T-cell (primary cell): Measurements from ENCODE around the gene MLXIP. TPM values are rescaled to one million over a fixed set of nuclear protein-coding genes. Genes with fewer than 3 reads are reported as not detected.

ENCODE experiments used
- ATAC-seq, 4 experiments: fragments of 200-7000 bp in 3 of 4; fragments of 150-1000 bp in 1 of 4; cut with Tn5 transposase; replicated peaks in 1 of 4; 1 replicate in 3 of 4; 2 replicates in 1 of 4; pipeline ENCODE4 v1.10.0; 2021; ENCODE audit warnings: moderate library complexity in 3 of 4, mild to moderate bottlenecking in 2 of 4, moderate number of reproducible peaks in 1 of 4
- CTCF ChIA-PET, 2 donors: fragments of 300-600 bp; sonication (Branson Sonifier 250); formaldehyde crosslinking; loops; one replicate each; lab custom pipeline; 2022; ENCODE audit warnings: antibody characterized with exemption in 2 of 2; lab: Charles Lee
- POLR2A ChIA-PET, 2 donors: fragments of 300-600 bp; sonication (Branson Sonifier 250); formaldehyde crosslinking; loops; one replicate each; lab custom pipeline; 2022; ENCODE audit warnings: antibody characterized with exemption in 2 of 2; lab: Charles Lee
- DNase-seq, 35 experiments: peaks; one replicate each; pipeline versions ENCODE4 v3.0.0 to v3.0.0-alpha.2; 2013 to 2023
- H3K27ac ChIP-seq: one replicate; pipeline ENCODE4 v1.5.1; 2013; ENCODE audit warnings: low read length
- H3K27me3 ChIP-seq, 2 experiments: replicated peaks in 1 of 2; 1 replicate in 1 of 2; 2 replicates in 1 of 2; pipeline versions ENCODE4 v1.6.1 to v1.7.0; 2013; ENCODE audit warnings: low read length in 1 of 2, mixed read lengths in 1 of 2; ENCODE audit not compliant: control insufficient read depth in 2 of 2, insufficient read depth in 2 of 2; ENCODE audit errors: extremely low read depth in 1 of 2
- H3K36me3 ChIP-seq, 2 donors: 1 replicate in 1 of 2; 2 replicates in 1 of 2; pipeline versions ENCODE4 v1.6.1 to v1.7.0; 2013; ENCODE audit warnings: low read length in 1 of 2; ENCODE audit not compliant: control insufficient read depth in 2 of 2, insufficient read depth in 1 of 2; ENCODE audit errors: extremely low read depth in 1 of 2
- H3K4me1 ChIP-seq, 2 experiments: 1 replicate in 1 of 2; 2 replicates in 1 of 2; pipeline versions ENCODE4 v1.6.1 to v1.7.0; 2013; ENCODE audit warnings: low read length in 2 of 2, mixed read lengths in 1 of 2; ENCODE audit not compliant: insufficient read depth in 2 of 2, control insufficient read depth in 1 of 2; ENCODE audit errors: extremely low read depth in 1 of 2
- H3K4me3 ChIP-seq, 2 donors: 1 replicate in 1 of 2; 2 replicates in 1 of 2; pipeline versions ENCODE4 v1.5.1 to v1.7.0; 2013; ENCODE audit warnings: mild to moderate bottlenecking in 2 of 2, low read length in 1 of 2, moderate library complexity in 1 of 2; ENCODE audit not compliant: control insufficient read depth in 1 of 2; ENCODE audit errors: extremely low read depth in 1 of 2
- H3K9me3 ChIP-seq: 2 replicates; pipeline ENCODE4 v1.7.0; 2013
- H3K27ac Mint-ChIP-seq, 2 donors: one replicate each; pipeline ENCODE4 v1.8.0; 2020 to 2021; ENCODE audit warnings: mild to moderate bottlenecking in 2 of 2, mixed read lengths in 2 of 2
- H3K27me3 Mint-ChIP-seq, 2 donors: one replicate each; pipeline ENCODE4 v1.8.0; 2021 to 2022; ENCODE audit warnings: mixed read lengths in 2 of 2
- H3K36me3 Mint-ChIP-seq: one replicate; pipeline ENCODE4 v1.8.0; 2021; ENCODE audit warnings: mixed read lengths
- H3K4me1 Mint-ChIP-seq, 3 donors: one replicate each; pipeline ENCODE4 v1.8.0; 2020 to 2022; ENCODE audit warnings: mixed read lengths in 3 of 3, mild to moderate bottlenecking in 1 of 3
- H3K4me3 Mint-ChIP-seq, 3 donors: one replicate each; pipeline ENCODE4 v1.8.0; 2020 to 2022; ENCODE audit warnings: mild to moderate bottlenecking in 3 of 3, mixed read lengths in 3 of 3, moderate library complexity in 3 of 3
- H3K9me3 Mint-ChIP-seq, 3 donors: one replicate each; pipeline ENCODE4 v1.8.0; 2020 to 2022; ENCODE audit warnings: mixed read lengths in 3 of 3
- WGBS: methylation state at CpG from one replicate; pipeline ENCODE4 v1.1.5; 2013; ENCODE audit warnings: missing lambda C conversion rate; ENCODE audit not compliant: insufficient coverage; 5-methylcytosine and 5-hydroxymethylcytosine counted together
- total RNA-seq, 35 experiments: library from RNA in 6 of 35; stranded (reverse) in 6 of 35; fragments of 120-200 nt in 1 of 35; gene quantifications; one replicate each; pipeline versions ENCODE4 v1.2.1 to v1.2.4 and lab custom pipeline; 2013 to 2026

MLXIP gene
- total RNA-seq, 5 donors from 2014 or later (not counting 1 experiment from before 2014, with no cell fraction given): 87.9 to 113 (median 98.3) TPM

GRCh38 chr12:122152754-122153153 is 74.2 kb downstream of the MLXIP start:
- no peaks in the 10 kb centered on the region for H3K27me3 Mint-ChIP-seq
- no peaks in the 10 kb centered on the region for H3K4me1 Mint-ChIP-seq
- no peaks in the 10 kb centered on the region for H3K9me3 Mint-ChIP-seq
- CTCF ChIA-PET: no interaction called here
- Histone ChIP-seq H3K4me3 (no peak overlapping the region), H3K36me3 (no peaks in the 10 kb centered on the region), H3K4me1 (no peaks in the 10 kb centered on the region), H3K27ac (no peak overlapping the region), H3K9me3 (no peaks in the 10 kb centered on the region), H3K27me3 (peaks cover 0 to 2% of the 10 kb centered on the region in 2 experiments)
- 91% methylated on average over 7 of the region's 9 CpGs for whole genome bisulfite sequencing
- no peak for ATAC-seq
- H3K4me3 Mint-ChIP-seq: no peak overlapping the region
- DNase-seq: no peak
- H3K36me3 Mint-ChIP-seq: peaks cover 3% of the 10 kb centered on the region
- POLR2A ChIA-PET: no interaction called here
- no peak overlapping the region for H3K27ac Mint-ChIP-seq

GRCh38 chr12:122155705-122156104 is 77.1 kb downstream of the MLXIP start:
- H3K4me1 Mint-ChIP-seq: no peaks in the 10 kb centered on the region
- DNase-seq: no peak
- CTCF ChIA-PET: no interaction called here
- Histone ChIP-seq H3K4me1 (no peaks in the 10 kb centered on the region), H3K27me3 (no peaks in the 10 kb centered on the region), H3K4me3 (no peak overlapping the region), H3K36me3 (no peaks in the 10 kb centered on the region), H3K27ac (no peak overlapping the region), H3K9me3 (no peaks in the 10 kb centered on the region)
- POLR2A ChIA-PET: no interaction called here
- no peaks in the 10 kb centered on the region for H3K27me3 Mint-ChIP-seq
- H3K36me3 Mint-ChIP-seq: peaks cover 3% of the 10 kb centered on the region
- WGBS: 91% methylated on average over 6 of the region's 10 CpGs
- no peak overlapping the region for H3K27ac Mint-ChIP-seq
- H3K9me3 Mint-ChIP-seq: no peaks in the 10 kb centered on the region
- ATAC-seq: no peak
- no peak overlapping the region for H3K4me3 Mint-ChIP-seq

- Histone ChIP-seq H3K4me3 (no peak overlapping the region), H3K27me3 (peaks cover 0 to 2% of the 10 kb centered on the region in 2 experiments), H3K36me3 (no peaks in the 10 kb centered on the region), H3K4me1 (peaks cover 0 to 17% of the 10 kb centered on the region in 2 experiments), H3K9me3 (no peaks in the 10 kb centered on the region), H3K27ac (no peak overlapping the region)
- Mint-ChIP-seq H3K9me3 (no peaks in the 10 kb centered on the region), H3K4me1 (peaks cover 0 to 10% (median 4%) of the 10 kb centered on the region in 3 donors), H3K27ac (no peak overlapping the region), H3K4me3 (no peak overlapping the region), H3K27me3 (no peaks in the 10 kb centered on the region), H3K36me3 (peaks cover 3% of the 10 kb centered on the region)
- ChIA-PET CTCF (no interaction called here), POLR2A (interaction anchor here in 1 of 2 donors (0.7 kb wide), 1 partner anchor 256 kb away, joined by 3 read pairs; no protein-coding TSS in a partner anchor)
- no peak for DNase-seq
- 90% methylated on average over 5 of the region's 7 CpGs for WGBS
- no peak for ATAC-seq
Measured at GRCh38 chr12:122158700-122159285, 80.2 kb downstream of the MLXIP start.

GRCh38 chr12:122159882-122160281 is 81.3 kb downstream of the MLXIP start:
- no peaks in the 10 kb centered on the region for H3K9me3 ChIP-seq
- H3K36me3 ChIP-seq: no peaks in the 10 kb centered on the region
- WGBS: 93% methylated on average over 2 of the region's 4 CpGs
- Mint-ChIP-seq H3K27me3 (peaks cover 0 to under 1% of the 10 kb centered on the region in 2 donors), H3K36me3 (peaks cover 3% of the 10 kb centered on the region), H3K27ac (no peak overlapping the region), H3K4me3 (no peak overlapping the region), H3K9me3 (no peaks in the 10 kb centered on the region), H3K4me1 (peaks cover 0 to 10% (median 4%) of the 10 kb centered on the region in 3 donors)
- H3K4me1 ChIP-seq: peaks cover 0 to 20% of the 10 kb centered on the region in 2 experiments
- no peak for DNase-seq
- CTCF ChIA-PET: no interaction called here
- H3K4me3 ChIP-seq: no peak overlapping the region
- H3K27me3 ChIP-seq: peaks cover 0 to 2% of the 10 kb centered on the region in 2 experiments
- ATAC-seq: no peak
- no peak overlapping the region for H3K27ac ChIP-seq
- POLR2A ChIA-PET: no interaction called here

- ChIA-PET CTCF (no interaction called here), POLR2A (no interaction called here)
- Mint-ChIP-seq H3K36me3 (peaks cover under 1% of the 10 kb centered on the region), H3K27ac (no peak overlapping the region), H3K4me1 (peaks cover 0 to 10% (median 4%) of the 10 kb centered on the region in 3 donors), H3K4me3 (no peak overlapping the region), H3K27me3 (peaks cover 0 to 3% of the 10 kb centered on the region in 2 donors), H3K9me3 (no peaks in the 10 kb centered on the region)
- no peak overlapping the region for H3K4me3 ChIP-seq
- peaks cover 0 to 2% of the 10 kb centered on the region in 2 experiments for H3K27me3 ChIP-seq
- H3K36me3 ChIP-seq: no peaks in the 10 kb centered on the region
- WGBS: no CpG with 5 or more reads among the region's 11 CpGs
- H3K27ac ChIP-seq: no peak overlapping the region
- no peaks in the 10 kb centered on the region for H3K9me3 ChIP-seq
- DNase-seq (no peak), ATAC-seq (no peak)
- H3K4me1 ChIP-seq: peaks cover 0 to 20% of the 10 kb centered on the region in 2 experiments
Measured at GRCh38 chr12:122160761-122161160, 82.2 kb downstream of the MLXIP start.

GRCh38 chr12:122161682-122162081 is 83.1 kb downstream of the MLXIP start:
- ChIA-PET POLR2A (interaction anchor here in 1 of 2 donors (0.6 to 0.7 kb wide), 2 partner anchors 243 to 286 kb away, joined by 3 to 4 read pairs; partner anchors contain the start of gene CFAP251), CTCF (interaction anchor here in 1 of 2 donors (0.6 to 0.7 kb wide), 3 partner anchors 76 to 1738 kb away, joined by 3 to 4 read pairs (median 3); no protein-coding TSS in a partner anchor)
- H3K36me3 ChIP-seq: no peaks in the 10 kb centered on the region
- H3K4me1 Mint-ChIP-seq: peaks cover 0 to 13% (median 5%) of the 10 kb centered on the region in 3 donors
- no peaks in the 10 kb centered on the region for H3K9me3 Mint-ChIP-seq
- no CpG with 5 or more reads among the region's 8 CpGs for WGBS
- H3K9me3 ChIP-seq: no peaks in the 10 kb centered on the region
- peaks cover 0 to 28% of the 10 kb centered on the region in 2 experiments for H3K4me1 ChIP-seq
- peak overlapping the region; percentile 47 for H3K27ac ChIP-seq
- peak overlapping the region in 1 of 2 donors; percentile 36 for H3K27ac Mint-ChIP-seq
- H3K4me3 Mint-ChIP-seq: no peak overlapping the region
- H3K27me3 ChIP-seq: peaks cover 0 to 8% of the 10 kb centered on the region in 2 experiments
- H3K36me3 Mint-ChIP-seq: no peaks in the 10 kb centered on the region
- peaks cover 0 to 3% of the 10 kb centered on the region in 2 donors for H3K27me3 Mint-ChIP-seq
- ATAC-seq (peak in 3 of 4 experiments; percentile 19 to 24 (median 22)), DNase-seq (peak in 8 of 35 experiments; percentile 6 to 60 (median 19))
- H3K4me3 ChIP-seq: no peak overlapping the region
